GM18502 (cell line): ENCODE results near the gene LYRM7.

Experiments used
- ATAC-seq: cut with Tn5 transposase; IDR thresholded peaks from one replicate; pipeline ENCODE4 v1.9.1; 2021; ENCODE audit warnings: mild to moderate bottlenecking; ENCODE audit not compliant: unreplicated experiment, poor library complexity

LYRM7 gene

DNA sequence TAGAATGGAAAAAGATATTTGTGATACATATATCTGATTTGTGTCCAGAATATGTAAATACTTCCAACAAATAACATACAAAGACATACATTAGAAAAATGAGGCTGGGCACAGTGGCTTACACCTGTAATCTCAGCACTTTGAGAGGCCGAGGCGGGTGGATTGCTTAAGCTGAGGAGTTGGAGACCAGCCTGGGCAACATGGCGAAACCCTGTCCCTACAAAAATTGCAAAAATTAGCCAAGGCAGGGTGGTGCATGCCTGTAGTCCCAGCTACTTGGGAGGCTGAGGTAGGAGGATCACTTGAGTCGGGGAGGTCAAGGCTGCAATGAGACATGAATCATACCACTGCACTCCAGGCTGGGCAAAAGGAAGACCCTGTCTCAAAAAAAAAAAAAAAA lies 47.0 kb downstream of the LYRM7 start:
- ATAC-seq: no peak

DNA sequence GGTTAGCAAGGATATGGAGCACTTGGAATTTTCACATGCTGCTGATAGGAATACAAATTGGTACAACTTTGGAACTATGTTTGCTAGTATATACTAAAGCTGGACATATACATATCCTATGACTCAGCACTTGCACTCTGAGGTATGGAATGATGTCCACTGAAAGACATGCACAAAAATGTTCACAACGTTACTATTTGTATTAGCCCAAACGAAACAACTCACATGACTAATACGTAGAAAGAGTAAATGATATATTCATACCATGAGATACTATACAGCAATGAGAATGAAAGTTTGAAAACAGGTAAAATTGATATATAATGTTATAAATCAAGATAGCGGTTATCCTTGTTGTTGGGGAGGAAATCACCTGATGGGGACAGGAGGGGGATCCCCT lies 47.6 kb downstream of the LYRM7 start:
- peak; percentile 69 for ATAC-seq

DNA sequence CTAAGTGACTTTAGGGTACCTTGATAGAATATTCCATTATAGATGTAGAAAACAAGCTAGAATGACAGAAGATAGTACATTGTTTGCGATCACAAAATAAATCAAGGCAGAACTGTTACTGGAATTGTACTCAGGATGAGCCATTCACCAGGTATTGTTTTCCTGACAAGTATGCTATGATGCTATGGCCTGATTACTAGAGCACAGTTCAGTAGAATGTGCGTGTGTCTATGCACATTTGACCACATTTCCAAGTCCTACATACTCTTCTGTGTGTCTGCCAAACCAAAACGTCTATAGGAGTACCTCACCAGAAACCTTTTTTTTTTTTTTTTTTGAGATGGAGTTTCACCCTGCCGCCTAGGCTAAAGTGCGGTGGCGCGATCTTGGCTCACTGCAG lies 49.8 kb downstream of the LYRM7 start:
- ATAC-seq: no peak

DNA sequence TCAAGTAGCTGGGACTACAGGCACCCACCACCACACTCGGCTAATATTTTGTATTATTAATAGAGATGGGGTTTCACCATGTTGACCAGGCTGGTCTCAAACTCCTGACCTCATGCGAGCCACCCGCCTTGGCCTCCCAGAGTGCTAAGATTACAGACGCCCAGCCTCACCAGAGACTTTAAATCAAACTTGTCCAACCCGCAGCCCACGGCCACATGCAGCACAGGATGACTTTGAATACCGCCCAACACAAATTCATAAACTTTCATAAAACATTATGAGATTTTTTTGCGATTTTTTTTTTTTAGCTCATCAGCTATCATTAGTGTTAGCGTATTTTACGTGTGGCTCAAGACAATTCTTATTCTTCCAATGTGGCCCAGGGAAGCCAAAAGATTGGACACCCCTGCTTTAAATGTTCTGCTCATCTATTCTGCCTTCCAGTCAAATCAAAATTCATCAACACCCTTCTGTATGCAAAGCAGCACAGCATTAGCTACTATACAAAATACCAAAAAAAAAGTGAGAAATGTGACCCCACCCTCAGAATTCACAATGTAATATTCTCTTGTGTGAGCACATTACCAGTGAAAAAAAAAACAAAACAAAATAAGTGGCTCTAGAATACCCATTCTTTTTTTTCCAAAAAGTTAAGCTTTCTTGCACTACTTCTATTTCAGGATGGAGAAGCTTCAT lies 50.4 kb downstream of the LYRM7 start:
- ATAC-seq: no peak

DNA sequence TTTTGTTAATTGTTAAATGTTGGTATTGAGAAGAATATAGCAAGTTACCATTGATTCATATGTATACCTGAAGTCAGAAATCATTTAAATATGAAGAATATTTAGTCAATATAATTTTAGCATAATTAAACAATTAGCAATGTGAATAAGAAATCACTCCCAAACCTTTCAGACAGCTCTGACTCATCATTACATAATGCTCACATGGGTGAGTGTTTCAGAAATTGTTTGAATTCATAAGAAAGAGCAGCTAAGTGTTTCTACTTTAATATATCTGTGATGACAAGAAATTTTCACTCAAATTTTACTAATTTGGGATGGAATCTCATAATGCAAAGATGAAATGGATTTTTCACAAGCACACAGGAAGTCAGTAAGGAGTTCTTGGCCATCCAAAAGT lies 51.1 kb downstream of the LYRM7 start:
- no peak for ATAC-seq

DNA sequence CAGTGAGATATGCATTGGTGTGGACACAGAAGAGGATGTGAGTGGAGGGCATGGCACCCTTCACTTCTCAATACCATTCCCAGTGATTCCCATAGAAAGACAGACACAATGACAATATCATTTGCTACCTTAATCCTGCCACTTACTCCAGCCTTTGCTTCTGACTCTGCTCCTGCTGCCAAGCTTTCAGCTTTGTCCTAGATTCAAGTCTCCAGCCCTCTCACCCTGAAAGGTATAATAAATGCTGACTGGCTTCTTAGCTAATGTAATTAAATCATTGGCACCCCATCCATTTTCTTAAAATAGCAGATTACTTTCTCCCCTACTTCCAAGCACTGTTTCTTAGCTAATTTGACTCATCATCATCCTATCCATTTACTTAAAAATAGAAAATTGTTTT lies 52.0 kb downstream of the LYRM7 start:
- ATAC-seq: no peak

DNA sequence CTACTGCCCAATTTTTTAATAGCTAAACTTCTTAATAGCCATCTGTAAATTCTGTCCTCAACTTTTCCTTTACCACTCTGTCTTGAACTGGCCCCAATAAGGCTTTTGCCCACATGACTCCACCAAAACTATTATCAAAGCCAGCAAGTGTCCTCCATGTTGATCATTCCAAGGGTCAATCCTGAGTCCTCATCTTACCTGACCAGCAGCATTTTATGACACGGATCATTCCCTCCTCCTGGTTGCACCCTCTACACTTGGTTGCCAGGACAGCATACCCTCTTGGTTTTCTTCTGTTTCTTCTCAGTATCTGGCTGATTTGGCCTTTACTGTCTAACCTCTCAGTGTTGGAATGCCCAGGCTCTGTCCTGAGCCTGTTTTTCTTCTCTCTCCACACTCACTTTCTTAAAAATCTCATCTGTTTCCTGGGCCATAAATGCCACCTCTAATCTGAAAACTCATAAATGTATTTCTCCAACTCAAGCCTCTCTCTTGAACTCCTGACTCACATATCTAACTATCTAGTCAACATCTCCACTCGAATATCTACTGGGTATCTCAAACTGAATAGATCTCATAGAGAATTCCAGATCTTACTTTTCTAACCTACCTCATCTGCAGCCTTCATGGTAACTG lies 53.1 kb downstream of the LYRM7 start:
- no peak for ATAC-seq

DNA sequence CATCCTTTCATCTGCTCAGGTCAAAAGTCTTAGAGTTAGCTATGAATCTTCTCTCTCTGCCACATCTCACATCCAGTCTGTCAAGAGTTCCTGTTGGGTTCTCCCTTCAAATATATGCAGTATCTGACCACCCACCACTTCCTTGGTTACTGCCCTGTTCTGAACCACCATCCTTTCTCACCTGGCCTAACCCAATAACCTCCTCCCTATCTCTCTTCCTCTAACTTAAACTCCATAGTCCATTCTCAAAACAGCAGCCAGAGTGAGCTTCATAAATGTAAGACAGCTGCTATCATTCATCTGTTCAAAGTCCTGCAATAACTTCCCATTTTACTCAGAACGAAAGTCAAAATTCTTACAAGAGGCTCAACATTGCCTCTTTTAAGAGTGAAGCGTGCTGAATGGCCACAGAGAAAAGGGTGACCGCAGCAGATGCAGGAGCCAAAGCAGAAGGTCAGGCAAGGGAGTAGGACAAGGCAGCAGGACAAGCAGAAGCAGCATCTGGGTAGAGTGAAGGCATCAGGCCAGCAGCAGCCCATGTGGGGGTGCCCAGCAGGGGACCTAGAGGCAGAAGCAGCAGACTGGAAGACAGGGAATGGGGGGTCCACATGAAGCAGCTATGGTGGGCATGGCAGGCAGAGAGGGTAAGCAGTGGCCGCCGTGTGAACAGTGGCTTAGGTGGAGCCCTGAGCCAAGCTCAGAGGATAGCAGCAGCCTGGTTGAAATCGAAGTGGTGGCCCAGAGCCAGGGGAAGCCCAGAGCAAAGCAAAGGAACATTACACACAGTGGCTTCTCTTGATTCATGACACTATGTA lies 53.9 kb downstream of the LYRM7 start:
- peak; percentile 90 for ATAC-seq

DNA sequence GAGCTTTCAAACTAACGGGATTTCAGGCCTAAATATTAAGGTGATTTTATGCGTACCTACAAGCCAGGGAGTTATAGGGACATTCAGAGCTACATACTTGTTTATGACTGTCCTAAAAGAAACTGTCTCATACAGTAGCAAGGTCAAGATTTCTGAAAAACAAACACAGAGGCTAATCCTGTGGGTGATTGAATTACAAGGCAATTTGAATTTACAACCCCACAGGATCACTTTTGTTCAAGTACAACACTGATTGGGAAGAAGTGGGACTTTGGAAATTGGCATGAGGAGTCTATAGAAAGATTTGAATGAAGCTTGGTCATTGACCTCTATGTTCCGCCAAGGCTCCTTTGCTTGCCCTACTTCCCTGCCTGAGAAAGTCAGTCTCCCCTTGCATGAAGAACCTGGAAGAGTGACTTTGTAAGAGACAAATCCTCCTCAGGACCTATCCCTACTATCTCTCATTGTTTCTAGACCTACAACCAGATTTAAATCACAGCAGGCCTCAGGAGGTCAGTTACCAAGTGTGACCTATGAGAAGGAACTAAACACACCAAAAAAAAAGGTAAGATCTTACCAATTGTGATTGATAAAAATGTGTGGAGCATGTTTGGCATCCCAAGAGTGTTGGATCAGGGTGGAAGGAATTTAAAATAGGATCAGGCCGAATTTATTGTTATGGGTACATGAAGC lies 54.7 kb downstream of the LYRM7 start:
- no peak for ATAC-seq

DNA sequence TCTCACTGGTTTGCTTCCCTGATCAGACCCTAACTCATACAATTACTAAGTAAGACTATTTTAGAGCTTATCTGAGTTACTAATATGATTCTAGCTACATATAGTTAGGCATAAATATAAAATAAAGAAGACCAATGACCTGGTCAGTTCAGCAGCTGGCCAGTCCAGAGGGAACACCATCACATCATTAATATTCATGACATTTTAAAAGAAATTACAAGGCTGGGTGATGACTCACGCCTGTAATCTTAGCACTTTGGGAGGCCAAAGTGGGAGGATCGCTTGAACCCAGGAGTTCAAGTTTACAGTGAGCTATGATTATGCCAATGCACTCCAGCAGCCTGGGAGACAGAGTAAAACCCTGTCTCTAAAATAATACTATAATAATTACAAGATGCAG lies 56.2 kb downstream of the LYRM7 start:
- ATAC-seq: no peak

DNA sequence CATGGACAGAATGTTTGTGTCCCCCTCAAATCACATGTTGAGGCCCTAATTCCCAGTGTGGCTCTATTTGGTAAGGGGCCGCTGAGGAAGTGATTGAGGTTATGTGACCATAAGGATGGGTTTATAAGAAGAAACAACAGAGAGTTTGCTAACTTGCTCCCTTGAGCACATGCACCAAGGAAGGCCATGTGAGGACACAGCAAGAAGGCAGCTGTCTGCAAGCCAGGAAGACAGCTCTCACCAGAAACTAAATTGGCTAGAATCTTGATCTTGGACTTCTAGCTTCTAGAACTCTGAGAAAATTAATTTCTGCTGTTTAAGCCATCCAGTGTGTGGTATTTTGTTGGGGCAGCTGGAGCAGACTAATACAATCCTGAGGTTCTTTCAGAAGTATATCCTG lies 57.9 kb downstream of the LYRM7 start:
- no peak for ATAC-seq

DNA sequence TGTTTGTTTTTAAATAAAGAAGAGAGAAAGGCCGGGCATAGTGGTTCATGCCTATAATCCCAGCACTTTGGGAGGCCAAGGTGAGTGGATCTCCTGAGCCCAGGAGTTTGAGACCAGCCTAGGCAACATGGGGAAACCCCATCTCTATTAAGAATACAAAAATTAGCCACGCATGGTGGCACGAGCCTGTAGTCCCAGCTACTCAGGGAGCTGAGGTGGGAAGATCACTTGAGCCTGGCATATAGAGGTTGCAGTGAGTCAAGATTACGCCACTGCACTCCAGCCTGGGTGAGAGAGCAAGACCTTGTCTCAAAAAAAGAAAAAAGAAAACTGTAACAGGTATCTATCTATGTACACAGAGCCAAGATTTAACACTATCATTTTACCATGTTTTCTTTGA lies 58.9 kb downstream of the LYRM7 start:
- ATAC-seq: no peak

DNA sequence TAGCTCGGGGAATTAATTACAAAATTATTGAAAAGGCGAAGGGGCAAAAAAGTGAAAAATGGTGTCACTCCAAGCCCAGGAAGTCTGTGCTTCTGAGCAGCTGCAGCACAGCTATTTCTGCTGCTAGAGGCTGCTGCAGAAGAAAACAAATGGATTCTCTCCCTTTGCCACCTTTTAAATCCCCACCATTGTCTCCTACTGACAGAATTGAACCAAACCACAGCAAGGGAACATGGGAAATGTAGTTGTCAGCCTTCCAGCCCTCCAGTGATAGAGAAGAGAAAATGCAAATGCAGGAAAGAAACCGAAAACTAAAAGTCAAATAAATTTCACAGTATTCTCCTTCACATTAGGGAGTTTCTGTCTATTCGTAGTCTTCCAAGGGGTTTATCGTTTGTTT lies 59.7 kb downstream of the LYRM7 start:
- ATAC-seq: no peak

DNA sequence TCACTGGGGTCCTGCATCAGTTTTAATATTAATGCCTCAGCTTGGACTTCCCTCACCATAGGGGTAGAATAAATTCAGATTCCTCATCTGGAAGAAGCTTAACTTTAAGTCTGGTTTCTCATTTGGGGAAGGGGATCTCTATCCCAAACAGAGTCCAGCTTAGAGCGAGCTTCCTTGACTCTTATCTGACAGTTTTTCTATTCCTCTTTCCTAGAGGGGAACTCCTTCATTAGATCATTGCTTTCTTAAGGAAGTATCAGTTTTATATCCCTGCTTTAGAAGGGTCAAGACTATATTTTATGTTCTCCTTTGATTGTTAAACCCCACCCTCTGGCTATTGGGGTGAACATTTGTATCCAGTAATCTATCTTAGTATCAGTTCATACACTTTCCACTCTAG lies 68.9 kb downstream of the LYRM7 start:
- ATAC-seq: no peak

DNA sequence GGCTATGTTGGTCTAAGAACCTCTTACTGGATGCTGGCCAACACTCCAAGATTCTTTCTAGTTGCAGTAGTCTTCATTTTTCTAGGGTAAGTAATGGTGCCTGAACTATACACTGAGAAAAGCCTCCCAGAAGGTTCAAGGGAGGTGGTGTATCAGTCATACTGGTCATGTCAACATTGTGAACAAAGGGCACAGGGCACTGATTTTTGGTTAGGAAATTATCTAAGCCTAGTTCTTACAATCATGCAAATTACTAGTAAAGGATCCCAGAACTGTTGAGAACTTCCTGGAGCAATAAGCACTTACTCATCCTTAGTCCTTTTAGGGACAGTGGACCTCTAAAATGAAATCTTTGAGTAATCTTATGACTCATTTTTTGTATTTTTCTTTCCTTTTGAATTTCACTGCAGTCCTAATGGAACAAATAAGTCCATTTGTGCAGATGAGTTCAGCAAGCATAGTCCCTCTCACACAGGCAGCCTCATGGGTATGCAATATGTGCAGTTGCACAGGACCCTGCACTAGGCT lies 72.0 kb downstream of the LYRM7 start:
- peak; percentile 52 for ATAC-seq

DNA sequence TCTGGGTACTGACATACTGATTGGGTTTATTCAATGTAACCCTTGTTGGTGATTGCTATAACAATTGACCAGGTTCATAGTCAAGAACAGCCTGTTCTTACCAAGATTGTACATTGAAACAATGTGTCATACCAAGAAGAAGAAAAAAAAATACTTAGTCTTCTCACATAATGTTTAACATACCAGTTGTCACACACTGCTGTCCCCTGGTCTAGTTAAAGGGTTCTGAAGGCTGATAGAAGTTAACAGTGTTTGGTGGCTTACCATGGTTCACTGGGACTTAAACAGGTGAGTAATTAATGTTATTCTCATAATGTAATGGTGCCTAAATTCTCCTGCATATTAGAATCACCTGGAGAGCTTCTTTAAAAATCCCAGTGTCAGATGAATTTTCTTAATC lies 74.6 kb downstream of the LYRM7 start:
- peak; percentile 33 for ATAC-seq

DNA sequence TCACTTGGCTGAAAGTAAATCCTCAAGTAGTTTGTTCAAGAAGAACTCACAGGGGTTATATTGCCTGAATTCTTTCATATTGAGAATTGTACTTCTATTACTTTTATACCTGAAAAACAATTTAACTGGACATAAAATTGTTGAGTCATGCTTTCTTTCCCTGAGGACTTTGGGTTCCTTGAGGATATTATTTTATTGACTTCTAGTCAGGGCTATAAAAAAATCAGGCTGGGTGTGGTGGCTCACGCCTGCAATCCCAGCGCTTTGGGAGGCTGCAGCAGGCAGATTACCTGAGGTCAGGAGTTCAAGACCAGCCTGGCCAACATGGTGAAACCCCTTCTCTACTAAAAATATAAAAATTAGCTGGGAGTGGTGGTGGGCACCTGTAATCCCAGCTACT lies 75.2 kb downstream of the LYRM7 start:
- no peak for ATAC-seq

DNA sequence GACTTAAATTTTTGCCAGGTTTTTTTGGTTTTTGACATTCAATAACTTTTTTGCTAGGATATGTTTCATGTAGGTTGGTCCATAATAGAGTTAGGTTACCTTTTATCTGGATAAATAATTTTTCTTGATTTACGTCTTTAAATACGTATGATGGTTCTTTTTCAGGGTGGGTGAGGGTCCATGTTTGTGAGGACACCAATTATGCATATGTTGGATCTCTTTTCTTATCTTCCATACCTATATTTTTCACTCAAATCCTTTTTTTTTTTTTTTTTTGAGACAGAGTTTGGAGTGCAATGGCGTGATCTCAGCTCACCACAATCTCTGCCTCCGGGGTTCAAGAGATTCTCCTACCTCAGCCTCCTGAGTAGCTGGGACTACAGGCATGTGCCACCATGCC lies 75.8 kb downstream of the LYRM7 start:
- ATAC-seq: no peak

DNA sequence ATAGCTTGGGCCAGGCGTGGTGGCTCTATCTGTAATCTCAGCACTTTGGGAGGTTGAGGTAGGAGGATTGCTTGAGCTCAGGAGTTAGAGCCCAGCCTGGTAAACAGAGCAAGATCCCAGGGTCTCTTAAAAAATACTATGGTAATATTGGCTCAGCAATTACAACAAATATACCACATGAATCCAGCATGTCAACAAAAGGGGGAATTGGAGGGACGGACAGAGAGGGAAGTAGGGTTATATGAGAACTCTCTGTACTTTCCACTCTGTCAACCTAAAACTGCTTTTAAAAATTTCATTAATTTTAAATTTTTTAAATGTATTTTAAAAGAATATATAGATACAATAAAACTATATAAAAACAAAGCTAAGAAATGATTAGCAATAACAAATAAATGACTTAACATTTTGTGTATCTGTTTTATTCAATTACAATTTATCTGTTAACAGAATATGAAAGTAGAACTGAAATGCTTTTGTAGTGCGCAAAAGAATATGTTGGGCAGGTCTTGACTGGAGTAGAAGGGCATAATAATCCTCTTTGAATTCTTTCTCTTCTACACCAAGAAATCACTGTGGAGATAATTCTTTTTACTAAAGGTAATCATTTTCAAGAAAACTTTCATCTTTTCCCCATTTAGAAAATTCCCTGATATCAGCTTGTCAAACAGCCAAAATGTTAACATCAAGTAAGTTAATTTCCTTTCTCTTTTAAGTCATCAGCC lies 80.2 kb downstream of the LYRM7 start:
- ATAC-seq: no peak

DNA sequence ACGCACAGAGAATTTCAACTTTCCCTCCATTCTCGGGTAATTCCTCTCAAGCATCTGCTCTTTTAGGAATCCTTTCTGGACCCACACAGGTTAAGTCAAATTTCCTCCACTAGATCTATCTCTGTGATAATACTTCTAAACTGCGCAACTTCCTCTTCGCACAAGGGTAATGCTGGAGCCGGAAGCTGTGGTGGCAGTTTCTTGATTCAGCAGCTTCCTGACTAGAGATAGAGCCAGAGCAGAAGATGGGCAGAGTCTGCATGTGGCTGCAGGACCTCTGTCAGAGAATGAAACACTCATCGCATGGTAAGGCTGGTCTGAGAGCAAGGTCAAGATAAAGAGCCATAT lies 82.1 kb downstream of the LYRM7 start:
- ATAC-seq: peak; percentile 90
